Measurements from ENCODE around the gene KDM2B. TPM values are rescaled to one million over a fixed set of nuclear protein-coding genes. Genes with fewer than 3 reads are reported as not detected.

KDM2B gene
- polyA plus RNA-seq, 1 donor from 2014 or later: 85.5 TPM

DNA sequence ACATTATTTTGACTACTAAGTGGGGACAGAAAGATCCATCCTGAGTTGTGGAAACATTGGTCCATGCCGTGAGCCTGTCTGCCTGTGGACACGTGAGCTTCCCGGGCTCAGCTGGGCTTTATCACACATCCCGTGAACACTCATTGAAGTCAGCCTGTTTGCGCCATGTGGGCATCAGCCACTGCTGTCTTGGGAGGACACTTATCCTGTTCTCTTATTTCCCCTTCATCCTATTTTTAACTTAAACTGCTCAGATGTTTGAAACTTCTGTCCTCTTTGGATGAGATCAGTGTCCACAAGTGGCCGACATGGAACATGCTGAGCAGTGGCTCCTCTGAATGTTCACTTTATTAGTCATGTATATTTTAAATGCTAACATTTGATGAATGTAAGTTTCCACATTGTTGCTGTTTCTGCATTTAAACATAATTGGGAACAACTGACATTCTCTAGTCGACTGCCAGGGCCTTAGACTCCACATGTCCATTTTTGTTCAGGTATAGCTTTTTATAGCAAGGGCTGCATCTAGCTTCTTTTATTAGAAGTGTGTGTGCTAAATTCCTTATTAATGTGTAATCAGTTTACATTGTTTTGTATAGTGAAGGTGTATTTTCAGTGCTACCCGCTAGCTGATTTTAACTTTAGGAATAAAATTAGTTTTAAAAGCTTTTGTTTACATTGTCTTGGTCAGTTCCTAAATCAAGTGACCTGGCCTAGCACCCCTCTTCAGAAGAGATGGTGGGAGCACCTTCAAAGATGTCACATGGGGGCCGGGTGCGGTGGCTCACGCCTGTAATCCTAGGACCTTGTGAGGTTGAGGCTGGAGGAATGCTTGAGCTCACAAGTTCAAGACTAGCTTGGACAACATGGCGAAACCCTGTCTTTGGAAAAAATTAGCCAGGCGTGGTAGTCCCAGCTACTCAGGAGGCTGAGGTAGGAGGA is 156.9 kb downstream of the KDM2B start:
- Histone ChIP-seq H3K79me2 (replicated peaks; ENCODE audit: insufficient read depth, low read length) (no peaks in the 10 kb centered on the region), H4K20me1 (ENCODE audit: insufficient read depth) (no peaks in the 10 kb centered on the region), H3K9me3 (ENCODE audit: low read length) (no peaks in the 10 kb centered on the region), H3F3A (ENCODE audit: insufficient read depth, low read length, poor library complexity, severe bottlenecking) (no peaks in the 10 kb centered on the region), H3K27ac (ENCODE audit: low read length) (no peak overlapping the region), H3K9ac (ENCODE audit: low read length) (no peak overlapping the region), H2AFZ (ENCODE audit: low read depth, low read length) (no peak overlapping the region), H3K4me2 (ENCODE audit: low read length) (no peak overlapping the region), H3K4me3 (ENCODE audit: low read length) (no peak overlapping the region), H3K27me3 (ENCODE audit: insufficient read depth, low read depth, low read length) (no peaks in the 10 kb centered on the region), H3K36me3 (ENCODE audit: insufficient read depth, low read length) (no peaks in the 10 kb centered on the region), H3K9me2 (ENCODE audit: insufficient read depth, low read length) (no peaks in the 10 kb centered on the region)
- TF ChIP-seq RAD21 (conservative IDR thresholded peaks at IDR 0.05) (no peak), EP300 (conservative IDR thresholded peaks at IDR 0.05; ENCODE audit: poor library complexity, severe bottlenecking) (no peak), TAF1 (IDR thresholded peaks at IDR 0.05; ENCODE audit: low read depth) (no peak), REST (IDR thresholded peaks at IDR 0.05; ENCODE audit: borderline replicate concordance) (no peak), MXI1 (conservative IDR thresholded peaks at IDR 0.05; ENCODE audit: poor library complexity, severe bottlenecking) (no peak), SMC3 (conservative IDR thresholded peaks at IDR 0.05; ENCODE audit: poor library complexity) (no peak), EZH2 (IDR thresholded peaks at IDR 0.05; ENCODE audit: borderline replicate concordance, insufficient read depth, low read length, poor library complexity, severe bottlenecking) (no peak), POLR2AphosphoS5 (IDR thresholded peaks at IDR 0.05) (no peak)
- TF ChIP-seq, protein P1, sequence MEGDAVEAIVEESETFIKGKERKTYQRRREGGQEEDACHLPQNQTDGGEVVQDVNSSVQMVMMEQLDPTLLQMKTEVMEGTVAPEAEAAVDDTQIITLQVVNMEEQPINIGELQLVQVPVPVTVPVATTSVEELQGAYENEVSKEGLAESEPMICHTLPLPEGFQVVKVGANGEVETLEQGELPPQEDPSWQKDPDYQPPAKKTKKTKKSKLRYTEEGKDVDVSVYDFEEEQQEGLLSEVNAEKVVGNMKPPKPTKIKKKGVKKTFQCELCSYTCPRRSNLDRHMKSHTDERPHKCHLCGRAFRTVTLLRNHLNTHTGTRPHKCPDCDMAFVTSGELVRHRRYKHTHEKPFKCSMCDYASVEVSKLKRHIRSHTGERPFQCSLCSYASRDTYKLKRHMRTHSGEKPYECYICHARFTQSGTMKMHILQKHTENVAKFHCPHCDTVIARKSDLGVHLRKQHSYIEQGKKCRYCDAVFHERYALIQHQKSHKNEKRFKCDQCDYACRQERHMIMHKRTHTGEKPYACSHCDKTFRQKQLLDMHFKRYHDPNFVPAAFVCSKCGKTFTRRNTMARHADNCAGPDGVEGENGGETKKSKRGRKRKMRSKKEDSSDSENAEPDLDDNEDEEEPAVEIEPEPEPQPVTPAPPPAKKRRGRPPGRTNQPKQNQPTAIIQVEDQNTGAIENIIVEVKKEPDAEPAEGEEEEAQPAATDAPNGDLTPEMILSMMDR (IDR thresholded peaks at IDR 0.05; ENCODE audit: poor library complexity, severe bottlenecking): no peak

GRCh38 chr12:121423253-121423652 is 157.6 kb downstream of the KDM2B start:
- TF ChIP-seq SMC3 (conservative IDR thresholded peaks at IDR 0.05; ENCODE audit: poor library complexity) (no peak), EP300 (conservative IDR thresholded peaks at IDR 0.05; ENCODE audit: poor library complexity, severe bottlenecking) (no peak), MXI1 (conservative IDR thresholded peaks at IDR 0.05; ENCODE audit: poor library complexity, severe bottlenecking) (no peak), EZH2 (IDR thresholded peaks at IDR 0.05; ENCODE audit: borderline replicate concordance, insufficient read depth, low read length, poor library complexity, severe bottlenecking) (no peak), POLR2AphosphoS5 (IDR thresholded peaks at IDR 0.05) (no peak), RAD21 (conservative IDR thresholded peaks at IDR 0.05) (no peak), TAF1 (IDR thresholded peaks at IDR 0.05; ENCODE audit: low read depth) (no peak), REST (IDR thresholded peaks at IDR 0.05; ENCODE audit: borderline replicate concordance) (no peak)
- TF ChIP-seq, protein P1 (IDR thresholded peaks at IDR 0.05; ENCODE audit: poor library complexity, severe bottlenecking): no peak
- H3F3A ChIP-seq (ENCODE audit: insufficient read depth, low read length, poor library complexity, severe bottlenecking): no peaks in the 10 kb centered on the region
- H4K20me1 ChIP-seq (ENCODE audit: insufficient read depth): no peaks in the 10 kb centered on the region
- H3K27ac ChIP-seq (ENCODE audit: low read length): no peak overlapping the region
- no peaks in the 10 kb centered on the region for H3K36me3 ChIP-seq (ENCODE audit: insufficient read depth, low read length)
- no peak overlapping the region for H2AFZ ChIP-seq (ENCODE audit: low read depth, low read length)
- H3K4me3 ChIP-seq (ENCODE audit: low read length): no peak overlapping the region
- H3K27me3 ChIP-seq (ENCODE audit: insufficient read depth, low read depth, low read length): no peaks in the 10 kb centered on the region
- no peak overlapping the region for H3K4me2 ChIP-seq (ENCODE audit: low read length)
- H3K9me2 ChIP-seq (ENCODE audit: insufficient read depth, low read length): no peaks in the 10 kb centered on the region
- H3K79me2 ChIP-seq (replicated peaks; ENCODE audit: insufficient read depth, low read length): no peaks in the 10 kb centered on the region
- H3K9me3 ChIP-seq (ENCODE audit: low read length): no peaks in the 10 kb centered on the region
- H3K9ac ChIP-seq (ENCODE audit: low read length): no peak overlapping the region
